NOMO-1 treated with DMSO at 0.1 percent for 48 hours (cell line): ENCODE results near the gene SHISA5.

Source experiments
- DNase-seq: peaks from one replicate; lab custom pipeline; 2025; ENCODE audit not compliant: unreplicated experiment; lab: John Stamatoyannopoulos, UW

The SHISA5 gene

DNA sequence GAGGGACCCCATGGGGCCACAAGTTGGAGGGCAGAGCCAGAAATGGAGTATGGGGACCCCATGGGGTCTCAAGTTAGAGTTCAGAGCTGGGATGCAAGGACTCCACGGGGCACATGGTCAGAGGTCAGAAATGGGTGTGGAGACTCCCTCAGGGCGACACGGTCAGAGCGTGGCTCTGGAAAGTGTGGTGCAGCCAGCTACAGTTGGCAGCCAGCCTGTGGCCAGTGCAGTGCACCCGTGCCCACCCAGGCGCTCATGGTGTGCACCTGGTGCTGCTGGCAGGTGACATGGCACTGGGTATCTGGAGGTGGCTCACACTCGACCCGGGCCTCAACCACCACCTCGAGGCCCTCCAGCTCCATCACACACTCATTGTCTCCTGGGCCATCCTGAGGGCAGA lies 85.3 kb downstream of the SHISA5 start:
- DNase-seq, result no peak

DNA sequence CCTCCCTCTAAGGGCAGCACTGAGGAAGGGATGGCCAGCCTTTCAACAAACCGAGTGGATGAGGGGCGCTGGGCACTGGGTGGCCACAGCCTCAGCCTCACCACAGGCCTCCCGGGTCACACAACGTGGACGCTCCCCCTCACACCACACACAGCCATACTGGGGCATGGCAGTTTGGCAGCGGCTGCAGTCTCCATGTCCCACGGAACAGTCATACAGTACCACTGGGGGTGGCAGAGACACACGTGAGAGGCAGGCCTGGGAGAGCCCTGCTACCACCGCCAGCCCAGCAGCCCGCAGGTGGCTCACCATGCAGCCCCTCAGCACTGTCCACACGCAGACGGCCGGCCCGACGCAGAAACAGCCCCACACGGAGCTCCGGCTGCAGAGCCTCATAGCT lies 85.8 kb downstream of the SHISA5 start:
- no peak for DNase-seq
